Spleen (tissue), 11 donors: ENCODE data around the gene NEDD9. TPM values are rescaled to one million over a fixed set of nuclear protein-coding genes. Genes with fewer than 3 reads are reported as not detected.

ENCODE experiments used
- DNase-seq: peaks from one replicate; pipeline ENCODE4 v3.0.0-alpha.2; 2020
- H3K27ac ChIP-seq, 8 donors: fragments of 200-600 bp; sonication (generic) in 7 of 8; 1 replicate in 4 of 8; 2 replicates in 4 of 8; pipeline versions ENCODE4 v1.5.0 to v1.8.0; 2016 to 2021; ENCODE audit warnings: inconsistent platforms in 4 of 8, mild to moderate bottlenecking in 4 of 8, moderate library complexity in 1 of 8
- H3K27me3 ChIP-seq, 7 donors: fragments of 200-600 bp; sonication (generic) in 6 of 7; replicated peaks in 1 of 7; 1 replicate in 4 of 7; 2 replicates in 3 of 7; pipeline versions ENCODE4 v1.5.0 to v1.8.0; 2016 to 2021; ENCODE audit warnings: inconsistent platforms in 3 of 7, mild to moderate bottlenecking in 1 of 7
- H3K36me3 ChIP-seq, 6 donors: fragments of 200-600 bp; sonication (generic) in 5 of 6; 1 replicate in 4 of 6; 2 replicates in 2 of 6; pipeline versions ENCODE4 v1.5.0 to v1.8.0; 2016 to 2021; ENCODE audit warnings: inconsistent platforms in 2 of 6
- H3K4me1 ChIP-seq, 6 donors: fragments of 200-600 bp; sonication (generic) in 5 of 6; 1 replicate in 3 of 6; 2 replicates in 3 of 6; pipeline versions ENCODE4 v1.5.0 to v1.8.0; 2016 to 2021; ENCODE audit warnings: inconsistent platforms in 3 of 6
- H3K4me3 ChIP-seq, 8 donors: fragments of 200-600 bp; sonication (generic) in 7 of 8; 1 replicate in 4 of 8; 2 replicates in 4 of 8; pipeline versions ENCODE4 v1.5.0 to v1.8.0; 2016 to 2021; ENCODE audit warnings: inconsistent platforms in 4 of 8, mild to moderate bottlenecking in 4 of 8, moderate library complexity in 2 of 8
- H3K9me3 ChIP-seq, 8 donors: fragments of 200-600 bp; sonication (generic) in 7 of 8; 1 replicate in 4 of 8; 2 replicates in 4 of 8; pipeline versions ENCODE4 v1.5.0 to v1.8.0; 2016 to 2021; ENCODE audit warnings: inconsistent platforms in 4 of 8
- POLR2A ChIP-seq, 3 donors: fragments of 450-650 bp; IDR thresholded peaks; one replicate each; pipeline ENCODE4 v1.5.1; 2017; ENCODE audit warnings: antibody characterized with exemption in 3 of 3, mild to moderate bottlenecking in 1 of 3
- POLR2AphosphoS5 ChIP-seq, 3 donors: sonication (generic); formaldehyde crosslinking; IDR thresholded peaks; one replicate each; pipeline ENCODE4 v1.5.1; 2017; ENCODE audit warnings: antibody characterized with exemption in 3 of 3
- WGBS, 5 donors: extraction: QIAGEN DNeasy Blood & Tissue Kit in 3 of 5; methylation state at CpG; one replicate each; pipeline versions ENCODE4 v1.1.5 to v1.1.7; 2013 to 2018; 5-methylcytosine and 5-hydroxymethylcytosine counted together
- intact Hi-C: fragments of 100-400 bp; cut with DNase I; formaldehyde crosslinking; loops from one replicate; pipeline ENCODE4 v1.15.0; 2023; ENCODE audit warnings: low total_unique reads
- polyA plus RNA-seq, 3 donors: library from polyadenylated mRNA; stranded (reverse); fragments of 200-250 nt; gene quantifications; one replicate each; pipeline ENCODE4 v1.2.1, GENCODE V29; 2013
- total RNA-seq, 7 donors: library from RNA; depleted of rRNA in 3 of 7; stranded (reverse); fragments of >200 nt in 3 of 7; fragmentation: NEBNext Ultra II Directional in 4 of 7; extraction: Animal tissue kit (Norgen Biotek cat#: 25700) in 4 of 7; gene quantifications; one replicate each; pipeline versions ENCODE4 v1.1.0 to v1.2.1, GENCODE V29; 2016 to 2021
- TF ChIP-seq, protein P1 (sequence below), 11 experiments: fragments of 200-600 bp in 7 of 11; fragments of 450-650 bp in 4 of 11; sonication (generic) in 4 of 11; IDR thresholded peaks in 8 of 11; conservative IDR thresholded peaks in 3 of 11; 1 replicate in 7 of 11; 2 replicates in 4 of 11; pipeline versions ENCODE4 v1.4.0 to v1.8.0; 2016 to 2021; ENCODE audit warnings: antibody characterized with exemption in 11 of 11, inconsistent platforms in 4 of 11, mild to moderate bottlenecking in 1 of 11
- donor health status: healthy with polysubstance abuse.
- donor health status: DM: no; HTN: no; CAD: no; lungs with moderate emphysema.
- donor health status: DM: no; HTN: no; CAD: no.
- donor health status: Bipolar disorder and iron deficiency.
- donor health status: healthy.
- donor health status: DM: no; HTN: no; CAD: no.
- donor health status: DM: yes; HTN: yes; CAD: no.

NEDD9 gene
- total and polyA plus RNA-seq, 10 donors: 16.1 to 208 (median 115) TPM

DNA sequence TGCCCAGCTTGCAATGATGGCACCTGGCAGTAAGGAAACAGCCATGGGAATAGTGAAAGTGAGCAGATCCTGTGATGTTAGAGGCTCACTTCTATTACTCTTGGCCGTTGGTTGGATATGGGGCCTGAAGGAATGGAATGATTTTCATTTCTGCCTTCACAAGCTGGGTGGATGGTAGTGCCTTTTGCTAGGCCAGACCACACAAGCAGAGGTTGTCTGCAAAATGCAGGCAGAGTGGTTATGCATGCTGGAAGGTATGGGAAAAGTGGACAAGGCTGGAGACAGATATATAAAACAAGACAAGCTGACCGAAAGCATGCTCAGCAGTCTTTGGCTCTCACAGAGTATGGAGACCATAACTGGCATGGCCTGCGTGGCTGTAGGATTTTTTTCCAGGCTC, 70.2 kb downstream of the NEDD9 start:
- no peaks in the 10 kb centered on the region for H3K36me3 ChIP-seq
- H3K9me3 ChIP-seq: peaks cover 0 to 5% (median 0%) of the 10 kb centered on the region in 8 donors
- DNase-seq: no peak
- WGBS, 5 donors: 82 to 100% (median 97%) methylated on average over 3 of the region's 3 CpGs
- H3K27ac ChIP-seq: no peak overlapping the region
- TF ChIP-seq POLR2A (IDR thresholded peaks at IDR 0.05): no peak
- no peak for TF ChIP-seq POLR2AphosphoS5 (IDR thresholded peaks at IDR 0.05)
- TF ChIP-seq, protein P1, sequence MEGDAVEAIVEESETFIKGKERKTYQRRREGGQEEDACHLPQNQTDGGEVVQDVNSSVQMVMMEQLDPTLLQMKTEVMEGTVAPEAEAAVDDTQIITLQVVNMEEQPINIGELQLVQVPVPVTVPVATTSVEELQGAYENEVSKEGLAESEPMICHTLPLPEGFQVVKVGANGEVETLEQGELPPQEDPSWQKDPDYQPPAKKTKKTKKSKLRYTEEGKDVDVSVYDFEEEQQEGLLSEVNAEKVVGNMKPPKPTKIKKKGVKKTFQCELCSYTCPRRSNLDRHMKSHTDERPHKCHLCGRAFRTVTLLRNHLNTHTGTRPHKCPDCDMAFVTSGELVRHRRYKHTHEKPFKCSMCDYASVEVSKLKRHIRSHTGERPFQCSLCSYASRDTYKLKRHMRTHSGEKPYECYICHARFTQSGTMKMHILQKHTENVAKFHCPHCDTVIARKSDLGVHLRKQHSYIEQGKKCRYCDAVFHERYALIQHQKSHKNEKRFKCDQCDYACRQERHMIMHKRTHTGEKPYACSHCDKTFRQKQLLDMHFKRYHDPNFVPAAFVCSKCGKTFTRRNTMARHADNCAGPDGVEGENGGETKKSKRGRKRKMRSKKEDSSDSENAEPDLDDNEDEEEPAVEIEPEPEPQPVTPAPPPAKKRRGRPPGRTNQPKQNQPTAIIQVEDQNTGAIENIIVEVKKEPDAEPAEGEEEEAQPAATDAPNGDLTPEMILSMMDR (IDR thresholded peaks at IDR 0.05 in 8 of 11, conservative IDR thresholded peaks at IDR 0.05 in 3 of 11): no peak
- H3K4me1 ChIP-seq: no peaks in the 10 kb centered on the region
- no peak overlapping the region for H3K4me3 ChIP-seq
- H3K27me3 ChIP-seq: no peaks in the 10 kb centered on the region
- intact Hi-C loops: no loop called here

DNA sequence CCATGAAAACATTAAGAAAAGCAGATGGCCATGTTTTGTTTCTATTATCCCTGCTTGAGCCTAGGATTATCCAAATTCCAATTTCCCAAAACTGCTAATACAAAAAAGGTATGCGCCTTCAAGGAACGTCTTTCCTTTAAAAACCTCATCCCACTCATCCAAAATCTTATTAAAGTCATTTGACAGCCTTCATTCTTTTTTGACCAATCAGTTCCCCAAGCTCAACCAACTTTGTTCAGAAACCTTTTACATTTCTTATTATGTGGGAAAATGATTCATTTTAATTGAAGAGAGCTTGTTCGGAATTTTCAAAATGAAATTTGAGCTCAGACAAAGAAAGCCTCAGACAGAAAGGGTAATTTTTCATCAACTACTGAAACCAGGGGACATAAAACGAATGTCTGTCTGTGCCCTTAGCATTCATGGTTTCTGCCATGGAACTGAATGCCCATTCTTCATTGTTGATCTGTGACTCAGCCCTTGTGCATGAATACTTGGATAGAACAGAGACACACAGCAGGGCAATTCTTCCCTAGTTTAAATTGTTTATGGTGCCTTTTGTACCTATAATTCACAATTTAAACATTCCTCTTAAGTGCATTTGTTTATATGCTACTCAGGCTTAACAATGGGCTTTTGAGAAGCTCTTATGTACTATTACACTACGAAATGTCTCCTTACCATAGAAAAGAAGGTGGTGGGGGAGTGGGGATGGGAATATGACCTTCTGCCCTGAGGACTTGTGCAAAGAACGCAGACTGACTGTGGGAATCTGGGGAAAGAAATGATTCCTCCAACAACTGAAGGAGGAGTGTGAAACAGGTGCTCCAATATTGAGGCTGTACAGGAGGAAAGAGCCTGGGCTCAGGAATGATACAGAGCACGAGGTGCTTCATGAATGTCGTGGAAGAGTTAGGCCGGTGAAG, 71.2 kb downstream of the NEDD9 start:
- no peaks in the 10 kb centered on the region for H3K4me1 ChIP-seq
- no peak overlapping the region for H3K27ac ChIP-seq
- 88 to 97% (median 93%) methylated on average over 9 of the region's 9 CpGs for WGBS, 5 donors
- peaks cover 0 to 6% (median 0%) of the 10 kb centered on the region in 8 donors for H3K9me3 ChIP-seq
- intact Hi-C loops: no loop called here
- no peak for DNase-seq
- no peaks in the 10 kb centered on the region for H3K36me3 ChIP-seq
- TF ChIP-seq POLR2A (IDR thresholded peaks at IDR 0.05): no peak
- TF ChIP-seq POLR2AphosphoS5 (IDR thresholded peaks at IDR 0.05): no peak
- TF ChIP-seq, protein P1 (IDR thresholded peaks at IDR 0.05 in 8 of 11, conservative IDR thresholded peaks at IDR 0.05 in 3 of 11): no peak
- no peak overlapping the region for H3K4me3 ChIP-seq
- H3K27me3 ChIP-seq: no peaks in the 10 kb centered on the region

DNA sequence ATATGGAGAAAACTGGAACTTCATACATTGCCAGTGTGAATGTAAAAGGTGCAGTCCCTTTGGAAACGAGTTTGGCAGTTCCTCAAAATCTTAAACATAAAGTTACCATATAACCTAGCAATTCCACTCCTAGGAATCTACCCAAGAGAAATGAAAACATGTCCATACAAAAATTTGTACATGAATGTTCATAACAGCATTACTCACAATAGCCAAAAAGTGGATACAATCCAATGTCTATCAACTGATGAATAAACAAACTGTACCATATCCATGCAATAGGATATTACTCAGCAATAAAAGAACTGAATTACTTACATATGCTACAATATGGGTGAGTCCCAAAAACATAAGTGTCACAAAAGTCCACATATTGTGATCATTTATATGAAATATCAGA, 72.3 kb downstream of the NEDD9 start:
- H3K9me3 ChIP-seq: peaks cover 0 to 6% (median 0%) of the 10 kb centered on the region in 8 donors
- H3K4me1 ChIP-seq: no peaks in the 10 kb centered on the region
- WGBS, 5 donors: 57 to 84% (median 64%) methylated on average over 1 of the region's 1 CpG
- H3K4me3 ChIP-seq: no peak overlapping the region
- TF ChIP-seq, protein P1 (IDR thresholded peaks at IDR 0.05 in 8 of 11, conservative IDR thresholded peaks at IDR 0.05 in 3 of 11): no peak
- TF ChIP-seq POLR2AphosphoS5 (IDR thresholded peaks at IDR 0.05) (no peak), POLR2A (IDR thresholded peaks at IDR 0.05) (no peak)
- no peaks in the 10 kb centered on the region for H3K36me3 ChIP-seq
- H3K27ac ChIP-seq: no peak overlapping the region
- intact Hi-C loops: no loop called here
- no peak for DNase-seq
- no peaks in the 10 kb centered on the region for H3K27me3 ChIP-seq

DNA sequence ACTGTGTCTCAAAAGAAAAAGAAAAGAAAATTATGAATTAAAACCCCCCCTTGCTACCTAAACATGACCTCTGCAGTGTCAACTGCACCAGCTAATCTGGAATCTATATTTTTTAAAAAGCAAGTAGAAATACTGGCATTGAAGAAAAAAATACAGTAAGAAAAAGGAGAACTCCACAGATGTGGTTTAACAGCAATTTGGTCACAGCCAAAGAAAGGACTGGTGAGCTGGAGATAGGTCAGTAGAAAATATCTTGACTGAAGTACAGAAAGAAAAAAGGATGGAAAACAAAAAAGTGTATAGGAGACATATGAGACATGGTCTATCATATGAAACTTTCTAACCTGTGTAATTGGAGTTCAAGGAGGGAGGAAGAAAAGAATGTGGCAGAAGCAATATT, 76.9 kb downstream of the NEDD9 start:
- Histone ChIP-seq H3K36me3 (no peaks in the 10 kb centered on the region), H3K27me3 (no peaks in the 10 kb centered on the region), H3K4me1 (no peaks in the 10 kb centered on the region), H3K27ac (no peak overlapping the region), H3K9me3 (peaks cover 0 to 6% (median 0%) of the 10 kb centered on the region in 8 donors), H3K4me3 (no peak overlapping the region)
- TF ChIP-seq POLR2AphosphoS5 (IDR thresholded peaks at IDR 0.05) (no peak), POLR2A (IDR thresholded peaks at IDR 0.05) (no peak)
- TF ChIP-seq, protein P1 (IDR thresholded peaks at IDR 0.05 in 8 of 11, conservative IDR thresholded peaks at IDR 0.05 in 3 of 11): no peak
- DNase-seq: no peak
- intact Hi-C loops: no loop called here
